H1 (cell line): Measurements from ENCODE around the gene PORCN. TPM values are rescaled to one million over a fixed set of nuclear protein-coding genes. Genes with fewer than 3 reads are reported as not detected.

ENCODE experiments used
- CTCF ChIA-PET: fragments of 300-600 bp; sonication (Branson Sonifier 250); formaldehyde crosslinking; loops from one replicate; lab custom pipeline; 2021; ENCODE audit not compliant: partially characterized antibody; lab: Charles Lee
- POLR2A ChIA-PET: fragments of 300-600 bp; sonication (Branson Sonifier 250); formaldehyde crosslinking; loops from one replicate; lab custom pipeline; 2021; ENCODE audit warnings: inconsistent platforms; ENCODE audit not compliant: partially characterized antibody; lab: Charles Lee
- DNase-seq, 2 experiments: peaks; one replicate each; pipeline versions ENCODE4 v3.0.0 to v3.0.0-alpha.2; 2010 to 2022; ENCODE audit warnings: low spot score in 2 of 2, low read depth in 1 of 2, mixed read lengths in 1 of 2
- FAIRE-seq: peaks from 2 replicates; lab custom pipeline; 2011; peaks lifted over from hg19 to GRCh38; lab: Jason Lieb, UNC
- H2AFZ ChIP-seq: 2 replicates; pipeline ENCODE4 v1.8.1; 2012; ENCODE audit warnings: low read length, inconsistent platforms
- H2AK5ac ChIP-seq: 2 replicates; pipeline ENCODE4 v1.6.1; 2013; ENCODE audit warnings: low read depth, low read length
- H2BK120ac ChIP-seq: replicated peaks from 2 replicates; pipeline ENCODE3; 2013; ENCODE audit warnings: low read depth, low read length, inconsistent platforms
- H2BK12ac ChIP-seq: 2 replicates; pipeline ENCODE4 v1.6.1; 2013; ENCODE audit warnings: low read depth, low read length
- H2BK15ac ChIP-seq: 2 replicates; pipeline ENCODE4 v1.6.1; 2013; ENCODE audit warnings: low read length
- H2BK20ac ChIP-seq: 2 replicates; pipeline ENCODE4 v1.6.1; 2013; ENCODE audit warnings: low read length
- H2BK5ac ChIP-seq: 2 replicates; pipeline ENCODE4 v1.6.1; 2013; ENCODE audit warnings: low read depth, low read length
- H3K14ac ChIP-seq: 2 replicates; pipeline ENCODE4 v1.6.1; 2013; ENCODE audit warnings: inconsistent platforms; ENCODE audit not compliant: insufficient read length
- H3K18ac ChIP-seq: 2 replicates; pipeline ENCODE4 v1.6.1; 2013; ENCODE audit warnings: low read length; ENCODE audit errors: extremely low read depth
- H3K23ac ChIP-seq: 2 replicates; pipeline ENCODE4 v1.6.1; 2013; ENCODE audit warnings: inconsistent platforms; ENCODE audit not compliant: insufficient read length
- H3K23me2 ChIP-seq: 2 replicates; pipeline ENCODE4 v1.6.1; 2013; ENCODE audit warnings: low read depth, low read length
- H3K27ac ChIP-seq: 2 replicates; pipeline ENCODE4 v1.6.1; 2011; ENCODE audit warnings: low read depth, low read length, inconsistent platforms
- H3K27me3 ChIP-seq, 4 experiments: replicated peaks in 1 of 4; 1 replicate in 1 of 4; 2 replicates in 3 of 4; pipeline versions ENCODE4 v1.6.1 to v1.8.1; 2011 to 2013; ENCODE audit warnings: low read length in 3 of 4, mild to moderate bottlenecking in 3 of 4, inconsistent platforms in 2 of 4, mixed read lengths in 2 of 4, moderate library complexity in 1 of 4; ENCODE audit not compliant: control insufficient read depth in 3 of 4, insufficient read depth in 3 of 4; ENCODE audit errors: extremely low read depth in 1 of 4
- H3K36me3 ChIP-seq, 4 experiments: 2 replicates each; pipeline versions ENCODE4 v1.6.1 to v1.8.1; 2011 to 2013; ENCODE audit warnings: mild to moderate bottlenecking in 4 of 4, low read length in 3 of 4, moderate library complexity in 2 of 4, control low read depth in 1 of 4, inconsistent platforms in 1 of 4; ENCODE audit not compliant: insufficient read depth in 4 of 4, control insufficient read depth in 2 of 4
- H3K4ac ChIP-seq: replicated peaks from 2 replicates; pipeline ENCODE3; 2013; ENCODE audit warnings: low read length, low read depth, mixed read lengths, inconsistent platforms; ENCODE audit not compliant: insufficient read length
- H3K4me1 ChIP-seq, 4 experiments: replicated peaks in 1 of 4; 1 replicate in 1 of 4; 2 replicates in 3 of 4; pipeline versions ENCODE4 v1.6.1 to v1.8.1; 2011 to 2013; ENCODE audit warnings: low read length in 3 of 4, inconsistent platforms in 2 of 4, mixed read lengths in 1 of 4; ENCODE audit not compliant: insufficient read depth in 4 of 4, control insufficient read depth in 3 of 4
- H3K4me2 ChIP-seq, 2 experiments: 2 replicates each; pipeline versions ENCODE4 v1.6.1 to v1.8.1; 2011 to 2013; ENCODE audit warnings: low read depth in 2 of 2, low read length in 2 of 2, control low read depth in 1 of 2, inconsistent platforms in 1 of 2, mild to moderate bottlenecking in 1 of 2; ENCODE audit not compliant: insufficient read depth in 1 of 2
- H3K4me3 ChIP-seq, 4 experiments: fragments of 200-600, 300-600 bp in 1 of 4; sonication (generic), shearing (Covaris generic), sonication (Bioruptor Twin) in 1 of 4; 2 replicates each; pipeline versions ENCODE4 v1.5.1 to v1.8.1; 2011 to 2016; ENCODE audit warnings: low read length in 4 of 4, low read depth in 3 of 4, control low read depth in 2 of 4, inconsistent platforms in 2 of 4, mild to moderate bottlenecking in 2 of 4, mixed read lengths in 1 of 4, moderate library complexity in 1 of 4; ENCODE audit not compliant: insufficient read depth in 2 of 4; ENCODE audit errors: extremely low read depth in 1 of 4
- H3K56ac ChIP-seq: replicated peaks from 2 replicates; pipeline ENCODE3; 2013; ENCODE audit warnings: low read depth, mild to moderate bottlenecking, mixed read lengths, low read length, inconsistent platforms; ENCODE audit not compliant: insufficient read length
- H3K79me1 ChIP-seq: 2 replicates; pipeline ENCODE4 v1.6.1; 2013; ENCODE audit warnings: low read depth, low read length, control low read depth
- H3K79me2 ChIP-seq, 2 experiments: 2 replicates each; pipeline versions ENCODE4 v1.6.1 to v1.8.1; 2012 to 2013; ENCODE audit warnings: low read length in 2 of 2, mild to moderate bottlenecking in 2 of 2, inconsistent platforms in 1 of 2; ENCODE audit not compliant: insufficient read depth in 2 of 2, control insufficient read depth in 1 of 2
- H3K9ac ChIP-seq, 4 experiments: replicated peaks in 1 of 4; 1 replicate in 1 of 4; 2 replicates in 3 of 4; pipeline versions ENCODE4 v1.6.1 to v1.8.1; 2011 to 2013; ENCODE audit warnings: low read depth in 3 of 4, low read length in 3 of 4, control low read depth in 2 of 4, mild to moderate bottlenecking in 2 of 4, moderate library complexity in 2 of 4, inconsistent platforms in 1 of 4; ENCODE audit errors: extremely low read depth in 1 of 4
- H3K9me3 ChIP-seq, 2 experiments: 2 replicates each; pipeline versions ENCODE4 v1.6.1 to v1.8.1; 2012 to 2013; ENCODE audit warnings: mild to moderate bottlenecking in 2 of 2, moderate library complexity in 2 of 2, control low read depth in 1 of 2, inconsistent platforms in 1 of 2, low read depth in 1 of 2, low read length in 1 of 2, mixed read lengths in 1 of 2; ENCODE audit not compliant: insufficient read depth in 2 of 2
- H4K20me1 ChIP-seq, 2 experiments: replicated peaks in 1 of 2; 2 replicates each; pipeline versions ENCODE3 to v1.8.1; 2011 to 2013; ENCODE audit warnings: inconsistent platforms in 2 of 2, low read length in 2 of 2, mild to moderate bottlenecking in 1 of 2; ENCODE audit not compliant: insufficient read depth in 2 of 2, control insufficient read depth in 1 of 2
- H4K5ac ChIP-seq: 2 replicates; pipeline ENCODE4 v1.6.1; 2013; ENCODE audit warnings: low read length, low read depth, mixed read lengths, inconsistent platforms; ENCODE audit not compliant: insufficient read length
- H4K8ac ChIP-seq: 2 replicates; pipeline ENCODE4 v1.8.0; 2013; ENCODE audit warnings: mild to moderate bottlenecking, moderate library complexity, low read length, inconsistent platforms; ENCODE audit not compliant: insufficient read depth; ENCODE audit errors: extremely low read depth
- H4K91ac ChIP-seq: replicated peaks from 2 replicates; pipeline ENCODE3; 2013; ENCODE audit warnings: low read length, mixed read lengths, inconsistent platforms; ENCODE audit not compliant: insufficient read length
- CHD2 ChIP-seq: IDR thresholded peaks from 2 replicates; pipeline ENCODE4 v1.6.1; 2012; ENCODE audit warnings: low read length, improper control_type of control experiment
- KDM4A ChIP-seq: IDR thresholded peaks from one replicate; pipeline ENCODE4 v1.7.1; 2012; ENCODE audit warnings: low read depth, mild to moderate bottlenecking, moderate library complexity, low read length, inconsistent platforms; ENCODE audit not compliant: severe bottlenecking
- RFX5 ChIP-seq: IDR thresholded peaks from 2 replicates; pipeline ENCODE4 v1.6.1; 2011; ENCODE audit warnings: low read depth, low read length, improper control_type of control experiment, borderline replicate concordance
- SIN3A ChIP-seq, 2 experiments: IDR thresholded peaks in 1 of 2; conservative IDR thresholded peaks in 1 of 2; 2 replicates each; pipeline ENCODE4 v1.6.1; 2011 to 2012; ENCODE audit warnings: low read length in 2 of 2, improper control_type of control experiment in 1 of 2, low read depth in 1 of 2, mild to moderate bottlenecking in 1 of 2
- SIX5 ChIP-seq: IDR thresholded peaks from 2 replicates; pipeline ENCODE4 v1.6.1; 2011; ENCODE audit warnings: mild to moderate bottlenecking, low read depth, low read length
- SP4 ChIP-seq: IDR thresholded peaks from 2 replicates; pipeline ENCODE4 v1.6.1; 2012; ENCODE audit warnings: low read length, inconsistent platforms
- TEAD4 ChIP-seq: IDR thresholded peaks from 2 replicates; pipeline ENCODE4 v1.6.1; 2012; ENCODE audit warnings: low read depth, low read length, inconsistent platforms, mixed read lengths
- WGBS, 2 experiments: shearing (Covaris generic) in 1 of 2; methylation state at CpG; one replicate each; pipeline versions ENCODE4 v1.1.6 to v1.1.7; 2013 to 2015; ENCODE audit warnings: low lambda C conversion rate in 2 of 2, mixed read lengths in 2 of 2, inconsistent platforms in 1 of 2, low coverage in 1 of 2, missing lambda C conversion rate in 1 of 2; ENCODE audit not compliant: insufficient replicate concordance in 2 of 2, insufficient coverage in 1 of 2, insufficient read length in 1 of 2; ENCODE audit errors: extremely low coverage in 1 of 2, missing lambda C conversion rate in 1 of 2; 5-methylcytosine and 5-hydroxymethylcytosine counted together
- polyA plus RNA-seq, 7 experiments: library from polyadenylated mRNA; depleted of rRNA in 3 of 7; stranded (reverse) in 5 of 7; unstranded in 2 of 7; fragments of >200 nt in 5 of 7; fragments of 200-250 nt in 2 of 7; gene quantifications; 1 replicate in 5 of 7; 2 replicates in 1 of 7; 4 replicates in 1 of 7; pipeline versions ENCODE4 v1.2.1 to v1.2.3, GENCODE V29; 2011 to 2013; ENCODE audit warnings: missing spikeins in 2 of 7, mixed read lengths in 2 of 7
- total RNA-seq: library from RNA; stranded (reverse); fragmentation: NEBNext Ultra II Directional; extraction: Animal tissue kit (Norgen Biotek cat#: 25700); gene quantifications from 2 replicates; pipeline ENCODE4 v1.2.1, GENCODE V29; 2021
- TF ChIP-seq, protein P1 (sequence below): IDR thresholded peaks from 2 replicates; pipeline ENCODE4 v1.6.1; 2012; ENCODE audit warnings: inconsistent platforms
- TF ChIP-seq, protein P2 (sequence below): IDR thresholded peaks from 2 replicates; pipeline ENCODE4 v1.6.1; 2012; ENCODE audit warnings: inconsistent platforms

PORCN gene
- total and polyA plus RNA-seq, 2 of the 8 experiments (the other 6 are each of a cell fraction or from before 2014, with no cell fraction given): 14.6 to 34.1 TPM

DNA sequence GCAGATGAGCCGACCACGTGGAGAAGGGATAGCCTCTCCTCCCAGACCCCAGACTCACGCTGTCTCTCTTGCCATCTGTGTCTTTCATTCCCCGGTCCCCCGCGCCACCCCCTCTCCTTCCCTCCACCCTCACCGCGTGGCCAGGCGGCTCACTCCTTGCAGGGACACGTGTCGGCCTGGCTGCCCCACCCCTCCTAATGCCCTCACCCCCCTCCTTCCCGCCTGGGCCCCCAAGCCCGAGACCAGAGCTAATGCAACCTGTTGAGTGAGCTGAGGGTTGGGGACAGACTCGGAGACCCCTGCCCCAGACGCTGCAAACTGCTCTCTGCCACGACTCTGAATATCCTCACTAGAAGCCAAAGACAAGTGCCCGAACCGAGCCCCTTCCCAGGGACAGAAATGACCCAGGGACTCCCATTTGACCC lies 40.5 kb upstream of the PORCN start:
- H3K27ac ChIP-seq: no peak overlapping the region
- H3K9me3 ChIP-seq: no peaks in the 10 kb centered on the region
- H2BK120ac ChIP-seq: no peak overlapping the region
- H3K23me2 ChIP-seq: no peaks in the 10 kb centered on the region
- H4K8ac ChIP-seq: no peak overlapping the region
- ChIA-PET POLR2A (no interaction called here), CTCF (interaction anchor here (0.8 to 6.2 kb wide), 7 partner anchors 12 to 638 kb away, joined by 3 to 32 read pairs (median 3); no protein-coding TSS in a partner anchor)
- H3K4me3 ChIP-seq: peak overlapping the region; percentile 51 to 90 (median 70)
- peak overlapping the region; percentile 15 for H4K91ac ChIP-seq
- WGBS, 2 experiments: 4% methylated on average over 5 of the region's 18 CpGs; no CpG with 5 or more reads in 1 of the 2 experiments
- H3K56ac ChIP-seq: no peak overlapping the region
- no peak for DNase-seq
- peak overlapping the region; percentile 68 to 90 for H3K4me2 ChIP-seq
- no peak for TF ChIP-seq CHD2
- TF ChIP-seq RFX5: no peak
- TF ChIP-seq SIX5: no peak
- TF ChIP-seq TEAD4: no peak
- TF ChIP-seq, protein P1, sequence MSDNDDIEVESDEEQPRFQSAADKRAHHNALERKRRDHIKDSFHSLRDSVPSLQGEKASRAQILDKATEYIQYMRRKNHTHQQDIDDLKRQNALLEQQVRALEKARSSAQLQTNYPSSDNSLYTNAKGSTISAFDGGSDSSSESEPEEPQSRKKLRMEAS: peak; percentile 46
- TF ChIP-seq KDM4A: no peak
- TF ChIP-seq SIN3A (conservative IDR thresholded peaks at IDR 0.05 in 1 of 2, IDR thresholded peaks at IDR 0.05 in 1 of 2; ENCODE audit: low read depth in 1 of 2, low read length in 2 of 2): no peak
- TF ChIP-seq, protein P2, sequence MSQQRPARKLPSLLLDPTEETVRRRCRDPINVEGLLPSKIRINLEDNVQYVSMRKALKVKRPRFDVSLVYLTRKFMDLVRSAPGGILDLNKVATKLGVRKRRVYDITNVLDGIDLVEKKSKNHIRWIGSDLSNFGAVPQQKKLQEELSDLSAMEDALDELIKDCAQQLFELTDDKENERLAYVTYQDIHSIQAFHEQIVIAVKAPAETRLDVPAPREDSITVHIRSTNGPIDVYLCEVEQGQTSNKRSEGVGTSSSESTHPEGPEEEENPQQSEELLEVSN: peak; percentile 12; the same call in 1 of the 2 replicates
- no peak for TF ChIP-seq SP4
- H2BK15ac ChIP-seq: no peak overlapping the region
- H3K9ac ChIP-seq: peak overlapping the region in 1 of 4 experiments; percentile 7; a peak in 2 of 7 replicates
- peak overlapping the region; percentile 7; the same call in 1 of the 2 replicates for H3K18ac ChIP-seq
- H3K79me1 ChIP-seq: 0 out of 2 replicates have a peak, but pooled peaks cover 2% of the 10 kb centered on the region
- H4K5ac ChIP-seq: no peak overlapping the region
- no peak overlapping the region for H2AFZ ChIP-seq
- no peak overlapping the region for H2AK5ac ChIP-seq
- H4K20me1 ChIP-seq: no peaks in the 10 kb centered on the region
- H3K4ac ChIP-seq: no peak overlapping the region
- H3K4me1 ChIP-seq: peaks cover 7 to 15% (median 10%) of the 10 kb centered on the region in 4 experiments
- H3K23ac ChIP-seq: no peak overlapping the region
- H3K14ac ChIP-seq: no peak overlapping the region
- H2BK5ac ChIP-seq: no peak overlapping the region
- no peak overlapping the region for H2BK20ac ChIP-seq
- no peaks in the 10 kb centered on the region for H3K27me3 ChIP-seq
- H3K36me3 ChIP-seq: peaks cover 0 to 3% (median 0%) of the 10 kb centered on the region in 4 experiments; a peak in 2 of 8 replicates
- no peak for FAIRE-seq
- no peak overlapping the region for H2BK12ac ChIP-seq
- H3K79me2 ChIP-seq: peaks cover 0 to 8% of the 10 kb centered on the region in 2 experiments; a peak in 1 of 4 replicates
